Large intestine (tissue), 3 donors: ENCODE data around the gene S1PR3. TPM values are rescaled to one million over a fixed set of nuclear protein-coding genes. Genes with fewer than 3 reads are reported as not detected.

Source experiments
- DNase-seq, 2 donors: peaks; one replicate each; pipeline versions ENCODE4 v3.0.0 to v3.0.0-alpha.2; 2013
- H3K27ac ChIP-seq: one replicate; pipeline ENCODE4 v1.5.1; 2013; ENCODE audit warnings: low read length
- H3K27me3 ChIP-seq: 2 replicates; pipeline ENCODE4 v1.6.1; 2013; ENCODE audit warnings: low read length; ENCODE audit not compliant: control insufficient read depth, insufficient read depth
- H3K36me3 ChIP-seq: 2 replicates; pipeline ENCODE4 v1.6.1; 2013; ENCODE audit warnings: low read length; ENCODE audit not compliant: control insufficient read depth, insufficient read depth
- H3K4me1 ChIP-seq: one replicate; pipeline ENCODE4 v1.6.1; 2013; ENCODE audit warnings: low read length; ENCODE audit not compliant: control insufficient read depth, insufficient read depth
- H3K4me3 ChIP-seq: one replicate; pipeline ENCODE4 v1.5.1; 2013; ENCODE audit warnings: low read length
- H3K9me3 ChIP-seq: one replicate; pipeline ENCODE4 v1.6.1; 2013; ENCODE audit warnings: mild to moderate bottlenecking, low read depth, low read length, moderate library complexity; ENCODE audit not compliant: control insufficient read depth
- WGBS: methylation state at CpG from one replicate; pipeline ENCODE4 v1.1.5; 2013; ENCODE audit warnings: low lambda C conversion rate; ENCODE audit not compliant: insufficient coverage; 5-methylcytosine and 5-hydroxymethylcytosine counted together
- polyA plus RNA-seq: library from polyadenylated mRNA; unstranded; fragments of 120-200 nt; gene quantifications from one replicate; pipeline ENCODE4 v1.2.1, GENCODE V29; 2013

The S1PR3 gene
- polyA plus RNA-seq, 1 donor, result 10.4 TPM

- H3K27me3 ChIP-seq, result no peaks in the 10 kb centered on the region
- H3K27ac ChIP-seq, result peak overlapping the region; percentile 21
- H3K36me3 ChIP-seq, result no peaks in the 10 kb centered on the region
- no peak overlapping the region for H3K4me3 ChIP-seq
- DNase-seq, result no peak
- H3K4me1 ChIP-seq, result peaks cover 15% of the 10 kb centered on the region
- peaks cover 4% of the 10 kb centered on the region for H3K9me3 ChIP-seq
- WGBS, result 100% methylated on average over 1 of the region's 3 CpGs
Observed at GRCh38 chr9:89036891-89037290, 45.6 kb downstream of the S1PR3 start.

- peak in 1 of 2 donors; percentile 60 for DNase-seq
- WGBS, result 60% methylated on average over 1 of the region's 4 CpGs
- peak overlapping the region; percentile 34 for H3K27ac ChIP-seq
Observed at GRCh38 chr9:89037346-89037745, 46.1 kb downstream of the S1PR3 start.

GRCh38 chr9:89037891-89038290 is 46.6 kb downstream of the S1PR3 start:
- H3K4me1 ChIP-seq, result peaks cover 15% of the 10 kb centered on the region

More at GRCh38 chr9:89037346-89037745, 46.1 kb downstream of the S1PR3 start:
- no peaks in the 10 kb centered on the region for H3K27me3 ChIP-seq
- H3K36me3 ChIP-seq, result no peaks in the 10 kb centered on the region
- no peak overlapping the region for H3K4me3 ChIP-seq
- H3K4me1 ChIP-seq, result peaks cover 15% of the 10 kb centered on the region
- H3K9me3 ChIP-seq, result peaks cover 4% of the 10 kb centered on the region

GRCh38 chr9:89038382-89039103 is 47.3 kb downstream of the S1PR3 start:
- Histone ChIP-seq H3K4me1 (peaks cover 15% of the 10 kb centered on the region), H3K27me3 (no peaks in the 10 kb centered on the region), H3K4me3 (no peak overlapping the region), H3K27ac (no peak overlapping the region), H3K9me3 (peaks cover 4% of the 10 kb centered on the region), H3K36me3 (no peaks in the 10 kb centered on the region)
- 60% methylated on average over 1 of the region's 5 CpGs for WGBS
- no peak for DNase-seq

More at GRCh38 chr9:89037891-89038290, 46.6 kb downstream of the S1PR3 start:
- no peaks in the 10 kb centered on the region for H3K27me3 ChIP-seq
- H3K9me3 ChIP-seq, result peaks cover 4% of the 10 kb centered on the region
- no CpG with 5 or more reads among the region's 9 CpGs for WGBS
- H3K27ac ChIP-seq, result peak overlapping the region; percentile 34
- no peak for DNase-seq
- no peak overlapping the region for H3K4me3 ChIP-seq
- H3K36me3 ChIP-seq, result no peaks in the 10 kb centered on the region

- DNase-seq, result no peak
- peaks cover 4% of the 10 kb centered on the region for H3K9me3 ChIP-seq
- H3K27ac ChIP-seq, result no peak overlapping the region
- H3K4me1 ChIP-seq, result peaks cover 15% of the 10 kb centered on the region
- H3K4me3 ChIP-seq, result no peak overlapping the region
- no peaks in the 10 kb centered on the region for H3K36me3 ChIP-seq
- WGBS, result 100% methylated on average over 1 of the region's 4 CpGs
- H3K27me3 ChIP-seq, result no peaks in the 10 kb centered on the region
Observed at GRCh38 chr9:89039104-89039465, 47.8 kb downstream of the S1PR3 start.

- Histone ChIP-seq H3K27ac (no peak overlapping the region), H3K9me3 (peaks cover 4% of the 10 kb centered on the region), H3K27me3 (no peaks in the 10 kb centered on the region), H3K36me3 (no peaks in the 10 kb centered on the region), H3K4me1 (peaks cover 15% of the 10 kb centered on the region), H3K4me3 (no peak overlapping the region)
- 100% methylated on average over 1 of the region's 2 CpGs for WGBS
- DNase-seq, result no peak
Observed at GRCh38 chr9:89039664-89040063, 48.4 kb downstream of the S1PR3 start.

GRCh38 chr9:89042984-89043383 is 51.7 kb downstream of the S1PR3 start:
- no peak for DNase-seq
- no peaks in the 10 kb centered on the region for H3K36me3 ChIP-seq
- H3K4me3 ChIP-seq, result no peak overlapping the region
- H3K4me1 ChIP-seq, result peaks cover under 1% of the 10 kb centered on the region
- WGBS, result 100% methylated on average over 1 of the region's 9 CpGs
- H3K27ac ChIP-seq, result no peak overlapping the region
- H3K9me3 ChIP-seq, result peaks cover 4% of the 10 kb centered on the region
- H3K27me3 ChIP-seq, result no peaks in the 10 kb centered on the region

- Histone ChIP-seq H3K36me3 (no peaks in the 10 kb centered on the region), H3K4me3 (no peak overlapping the region), H3K27ac (no peak overlapping the region), H3K9me3 (peaks cover 4% of the 10 kb centered on the region), H3K4me1 (no peaks in the 10 kb centered on the region), H3K27me3 (no peaks in the 10 kb centered on the region)
- DNase-seq, result no peak
- no CpG with 5 or more reads among the region's 2 CpGs for WGBS
Observed at GRCh38 chr9:89044104-89044503, 52.8 kb downstream of the S1PR3 start.

GRCh38 chr9:89044881-89045280 is 53.6 kb downstream of the S1PR3 start:
- DNase-seq, result no peak
- Histone ChIP-seq H3K9me3 (peaks cover 2% of the 10 kb centered on the region), H3K27me3 (no peaks in the 10 kb centered on the region), H3K36me3 (no peaks in the 10 kb centered on the region), H3K4me3 (no peak overlapping the region), H3K4me1 (no peaks in the 10 kb centered on the region), H3K27ac (no peak overlapping the region)
- WGBS, result no CpG with 5 or more reads among the region's 4 CpGs

- no peaks in the 10 kb centered on the region for H3K27me3 ChIP-seq
- no peaks in the 10 kb centered on the region for H3K36me3 ChIP-seq
- H3K9me3 ChIP-seq, result no peaks in the 10 kb centered on the region
- WGBS, result no CpG with 5 or more reads among the region's 2 CpGs
- H3K4me3 ChIP-seq, result no peak overlapping the region
- no peaks in the 10 kb centered on the region for H3K4me1 ChIP-seq
- no peak overlapping the region for H3K27ac ChIP-seq
- no peak for DNase-seq
Observed at GRCh38 chr9:89046832-89047231, 55.6 kb downstream of the S1PR3 start.

- no CpG with 5 or more reads among the region's 4 CpGs for WGBS
- Histone ChIP-seq H3K27ac (no peak overlapping the region), H3K4me1 (no peaks in the 10 kb centered on the region), H3K4me3 (no peak overlapping the region), H3K9me3 (no peaks in the 10 kb centered on the region), H3K36me3 (no peaks in the 10 kb centered on the region), H3K27me3 (no peaks in the 10 kb centered on the region)
- no peak for DNase-seq
Observed at GRCh38 chr9:89047667-89048066, 56.4 kb downstream of the S1PR3 start.
